ENCODE data around the gene PICK1. TPM values are rescaled to one million over a fixed set of nuclear protein-coding genes. Genes with fewer than 3 reads are reported as not detected.

The PICK1 gene
- total RNA-seq, 1 donor = 6.5 TPM

DNA sequence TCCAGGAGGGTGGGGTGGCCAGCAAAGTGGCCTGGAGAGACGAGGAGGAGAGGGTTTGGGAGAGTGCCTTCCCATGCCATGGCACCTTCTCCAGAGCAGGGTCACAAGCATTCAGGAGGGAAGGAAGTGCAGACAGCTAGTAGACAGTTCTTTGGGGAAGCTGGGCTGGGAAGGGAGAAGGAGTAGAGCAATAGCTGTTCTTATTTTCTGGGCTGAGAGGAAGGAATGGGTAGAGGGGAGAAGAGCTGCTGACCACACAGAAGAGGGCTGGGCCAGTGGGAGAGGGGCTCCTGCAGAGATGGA lies 14.8 kb upstream of the PICK1 start:
- no peak for DNase-seq (ENCODE audit: low read depth)
- H3K4me3 ChIP-seq (ENCODE audit: low read depth, low read length) = no peak overlapping the region
- TF ChIP-seq, protein P1, sequence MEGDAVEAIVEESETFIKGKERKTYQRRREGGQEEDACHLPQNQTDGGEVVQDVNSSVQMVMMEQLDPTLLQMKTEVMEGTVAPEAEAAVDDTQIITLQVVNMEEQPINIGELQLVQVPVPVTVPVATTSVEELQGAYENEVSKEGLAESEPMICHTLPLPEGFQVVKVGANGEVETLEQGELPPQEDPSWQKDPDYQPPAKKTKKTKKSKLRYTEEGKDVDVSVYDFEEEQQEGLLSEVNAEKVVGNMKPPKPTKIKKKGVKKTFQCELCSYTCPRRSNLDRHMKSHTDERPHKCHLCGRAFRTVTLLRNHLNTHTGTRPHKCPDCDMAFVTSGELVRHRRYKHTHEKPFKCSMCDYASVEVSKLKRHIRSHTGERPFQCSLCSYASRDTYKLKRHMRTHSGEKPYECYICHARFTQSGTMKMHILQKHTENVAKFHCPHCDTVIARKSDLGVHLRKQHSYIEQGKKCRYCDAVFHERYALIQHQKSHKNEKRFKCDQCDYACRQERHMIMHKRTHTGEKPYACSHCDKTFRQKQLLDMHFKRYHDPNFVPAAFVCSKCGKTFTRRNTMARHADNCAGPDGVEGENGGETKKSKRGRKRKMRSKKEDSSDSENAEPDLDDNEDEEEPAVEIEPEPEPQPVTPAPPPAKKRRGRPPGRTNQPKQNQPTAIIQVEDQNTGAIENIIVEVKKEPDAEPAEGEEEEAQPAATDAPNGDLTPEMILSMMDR (IDR thresholded peaks at IDR 0.05; ENCODE audit: insufficient read depth, low read length) = no peak

DNA sequence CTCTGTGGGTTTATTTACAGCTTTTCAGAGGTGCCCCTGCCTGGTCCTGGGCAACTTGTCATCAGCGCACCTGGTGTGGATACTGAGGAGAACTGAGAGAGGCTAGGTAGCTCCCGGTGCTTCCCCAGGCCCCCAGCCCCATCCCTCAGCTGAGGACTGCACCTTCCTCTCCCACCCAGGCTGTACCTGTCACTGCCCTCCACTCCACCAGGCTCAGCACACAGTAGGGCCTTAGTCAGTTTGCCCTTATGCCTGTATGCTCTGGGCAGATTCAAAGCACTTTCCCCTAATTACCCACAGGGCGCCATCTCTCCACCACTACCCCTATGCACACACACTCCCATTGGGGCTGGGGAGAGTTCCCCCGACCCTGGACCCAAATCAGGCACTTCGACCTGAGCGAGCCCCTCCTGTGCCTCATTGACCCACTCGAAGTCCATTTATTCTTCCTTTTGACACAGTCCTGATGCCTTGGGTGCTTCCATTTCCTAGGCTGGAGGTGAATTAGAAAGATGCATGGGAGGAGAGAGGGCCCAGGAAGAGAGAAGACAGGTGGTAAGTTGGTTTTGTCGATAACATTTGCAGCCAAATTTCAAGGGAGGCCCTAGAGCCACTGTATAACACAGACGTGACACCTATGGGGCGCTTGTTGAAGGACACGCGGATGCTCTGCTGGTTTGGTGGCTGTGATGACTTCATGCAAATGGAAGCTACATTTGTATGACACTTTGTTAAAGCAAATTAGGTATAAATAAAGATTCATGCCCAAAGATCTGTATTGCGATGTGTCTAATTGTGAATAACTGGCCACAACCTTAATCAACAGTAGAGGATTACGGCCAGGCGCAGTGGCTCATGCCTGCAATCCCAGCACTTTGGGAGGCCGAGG lies 13.8 kb upstream of the PICK1 start:
- TF ChIP-seq, protein P1 (IDR thresholded peaks at IDR 0.05; ENCODE audit: insufficient read depth, low read length) = no peak
- no peak overlapping the region for H3K4me3 ChIP-seq (ENCODE audit: low read depth, low read length)
- DNase-seq (ENCODE audit: low read depth) = no peak

DNA sequence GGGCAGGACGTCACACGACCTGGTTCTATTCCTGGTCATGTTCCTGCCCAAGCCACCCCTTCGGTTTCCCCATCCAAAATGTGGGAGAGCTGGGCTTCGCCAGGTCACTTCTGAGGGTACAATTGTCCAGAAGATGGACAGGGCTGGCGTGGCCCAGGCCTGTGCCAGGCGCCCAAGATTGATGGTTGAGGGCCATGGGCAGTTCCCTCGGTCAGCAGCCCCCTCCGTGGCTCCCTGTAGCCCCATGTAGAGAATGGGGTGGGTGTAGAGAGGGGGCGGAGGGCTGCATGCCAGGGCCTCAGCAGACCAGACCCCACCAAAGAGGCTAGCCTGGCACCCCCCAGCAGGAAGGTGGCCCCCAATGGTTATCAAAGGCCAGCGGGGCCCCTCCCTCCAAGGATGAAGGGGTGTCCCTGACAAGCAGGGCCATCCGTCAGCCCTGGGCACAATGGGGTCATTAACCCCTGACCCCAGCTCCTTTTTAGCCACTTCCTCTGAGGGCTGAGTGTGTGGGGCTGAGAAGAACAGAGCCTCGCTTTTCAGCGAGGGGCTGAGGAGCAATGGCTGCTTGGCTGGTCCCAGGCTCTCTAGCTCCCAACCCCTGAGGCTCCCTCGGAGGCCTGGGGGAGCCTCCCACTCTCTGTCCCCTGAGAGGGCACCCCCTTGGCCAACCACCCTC lies 11.0 kb upstream of the PICK1 start:
- no peak overlapping the region for H3K4me3 ChIP-seq (ENCODE audit: low read depth, low read length)
- DNase-seq (ENCODE audit: low read depth) = no peak
- TF ChIP-seq, protein P1 (IDR thresholded peaks at IDR 0.05; ENCODE audit: insufficient read depth, low read length) = no peak

DNA sequence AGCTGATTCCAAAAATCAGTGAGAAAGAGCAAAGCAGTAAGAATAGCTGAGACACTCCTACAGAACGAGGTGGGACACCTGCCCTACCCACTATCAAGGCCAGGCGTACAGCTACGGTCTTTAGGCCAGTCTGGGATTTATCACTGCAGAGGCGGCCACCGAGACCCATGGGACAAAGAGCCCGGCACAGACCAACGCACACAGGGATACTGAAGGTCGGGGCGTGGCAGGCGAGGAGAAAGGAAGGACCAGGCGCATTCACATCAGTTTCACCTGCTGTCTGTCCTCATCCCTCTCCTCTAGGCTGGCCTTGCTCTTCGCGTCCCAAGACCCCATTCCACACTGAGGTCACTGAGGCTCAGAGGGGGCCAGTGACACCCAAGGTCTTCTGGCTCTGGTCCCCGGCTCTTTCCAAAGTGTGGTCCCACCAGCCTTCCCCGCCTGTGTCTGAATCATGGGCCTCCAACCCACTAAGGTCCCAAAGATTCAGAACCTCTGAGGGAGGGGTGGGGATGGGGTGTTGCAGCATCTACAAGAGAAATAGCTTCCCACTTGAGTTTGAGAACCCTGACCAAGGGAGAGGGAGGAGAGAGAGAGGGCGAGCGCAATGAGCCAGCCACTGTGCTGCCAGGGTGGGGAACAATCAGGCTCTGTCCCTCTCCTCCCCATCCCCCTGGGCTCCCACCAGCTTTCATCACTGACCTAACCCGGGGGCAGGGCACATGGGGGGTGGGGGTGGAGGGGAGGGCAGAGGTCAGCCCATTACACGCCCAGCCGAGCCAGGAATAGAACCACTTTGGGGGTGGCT lies 7.2 kb upstream of the PICK1 start:
- no peak for DNase-seq (ENCODE audit: low read depth)
- no peak overlapping the region for H3K4me3 ChIP-seq (ENCODE audit: low read depth, low read length)
- TF ChIP-seq, protein P1 (IDR thresholded peaks at IDR 0.05; ENCODE audit: insufficient read depth, low read length) = no peak

DNA sequence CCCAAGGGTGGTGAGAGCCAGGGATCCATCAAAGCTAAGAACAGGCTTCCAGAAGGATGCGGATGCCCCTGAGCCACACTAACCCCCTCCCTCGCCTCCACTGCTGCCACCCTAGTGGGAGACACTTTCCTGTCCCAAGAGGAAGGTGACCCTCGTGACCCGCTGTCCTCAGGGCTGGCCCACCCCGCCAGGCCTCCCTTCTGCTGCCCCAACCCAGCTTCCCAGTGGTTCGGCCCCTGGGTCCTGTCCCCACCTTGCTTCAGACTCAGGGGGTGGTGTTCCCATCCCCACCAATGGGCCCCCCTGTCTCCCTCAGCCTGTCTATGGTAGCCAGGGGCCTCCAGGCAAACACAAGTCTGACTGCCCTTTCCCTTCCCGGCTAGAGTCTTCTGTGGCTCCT lies 6.5 kb upstream of the PICK1 start:
- DNase-seq (ENCODE audit: low read depth) = no peak
- no peak overlapping the region for H3K4me3 ChIP-seq (ENCODE audit: low read depth, low read length)
- TF ChIP-seq, protein P1 (IDR thresholded peaks at IDR 0.05; ENCODE audit: insufficient read depth, low read length) = no peak

DNA sequence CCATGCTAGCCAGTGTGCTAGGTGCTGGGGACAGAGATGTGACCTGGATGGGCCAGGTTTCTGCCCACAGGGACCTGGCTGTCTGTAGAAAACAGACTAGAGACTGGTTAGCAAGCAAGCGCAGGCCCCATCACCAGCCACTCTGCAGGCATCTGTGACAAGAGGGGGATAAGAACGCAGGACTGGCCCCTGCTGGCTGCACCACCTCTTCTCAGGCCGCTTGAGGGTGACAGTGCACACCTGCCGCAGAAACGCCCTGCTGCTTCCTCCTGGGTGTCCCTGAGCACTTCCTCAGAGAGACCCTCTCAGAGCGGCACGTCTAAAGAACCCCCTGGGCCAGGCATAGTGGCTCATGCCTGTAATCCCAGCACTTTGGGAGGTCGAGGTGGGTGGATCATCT lies 5.9 kb upstream of the PICK1 start:
- TF ChIP-seq, protein P1 (IDR thresholded peaks at IDR 0.05; ENCODE audit: insufficient read depth, low read length) = no peak
- H3K4me3 ChIP-seq (ENCODE audit: low read depth, low read length) = no peak overlapping the region
- no peak for DNase-seq (ENCODE audit: low read depth)

All from fibroblast of the aortic adventitia (primary cell).